Measurements from ENCODE around the gene RNASE1.

DNA sequence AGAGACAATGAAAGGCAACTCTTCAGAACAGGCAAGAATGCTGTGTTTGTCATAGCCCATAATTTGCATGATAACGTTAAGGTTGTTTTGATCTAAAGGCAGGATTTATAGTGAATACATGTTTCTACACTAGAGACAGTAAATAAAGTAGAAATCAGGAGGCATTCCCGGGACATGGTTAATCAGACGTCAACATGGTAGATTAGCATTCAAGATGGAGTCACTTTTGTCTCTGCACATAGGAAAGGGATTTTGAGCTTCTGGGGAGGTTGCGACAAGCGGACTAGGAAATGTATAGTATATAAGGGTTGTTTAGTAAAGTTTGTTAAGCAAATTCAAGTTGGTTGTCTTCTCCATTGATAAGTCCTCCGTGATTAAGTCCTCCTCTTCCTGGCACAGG is 2.8 kb upstream of the RNASE1 start:
- no peak for TF ChIP-seq ELF4 (IDR thresholded peaks at IDR 0.05)
- no peak for TF ChIP-seq LEF1 (IDR thresholded peaks at IDR 0.05; ENCODE audit: borderline replicate concordance)
- TF ChIP-seq FOXA1 (IDR thresholded peaks at IDR 0.05) = no peak
- TF ChIP-seq ZNF384 (IDR thresholded peaks at IDR 0.05) = no peak
- TF ChIP-seq TARDBP (IDR thresholded peaks at IDR 0.05) = no peak
- no peak for TF ChIP-seq FOXM1 (IDR thresholded peaks at IDR 0.05; ENCODE audit: borderline replicate concordance)
- no peak for TF ChIP-seq CTBP1 (IDR thresholded peaks at IDR 0.05; ENCODE audit: borderline replicate concordance)

Data from HEK293T (cell line).